ENCODE data around the gene CMTM6. TPM values are rescaled to one million over a fixed set of nuclear protein-coding genes. Genes with fewer than 3 reads are reported as not detected.

The CMTM6 gene
- polyA plus RNA-seq, 1 of the 3 experiments (the other 2 are of a cell fraction): 29.8 TPM

GRCh38 chr3:32450992-32451659 lies 51.5 kb downstream of the CMTM6 start (continued):
- TF ChIP-seq IRF3 (IDR thresholded peaks at IDR 0.05; ENCODE audit: low read depth, low read length): no peak
- TF ChIP-seq MAX (IDR thresholded peaks at IDR 0.05; ENCODE audit: low read depth): no peak

GRCh38 chr3:32450426-32450825 lies 52.2 kb downstream of the CMTM6 start:
- H3K4me2 ChIP-seq: no peak overlapping the region
- WGBS (ENCODE audit: low lambda C conversion rate): 83% methylated on average over 2 of the region's 2 CpGs
- no peak overlapping the region for H3K4me3 ChIP-seq (ENCODE audit: low read depth in 2 of 2, low read length in 1 of 2)
- TF ChIP-seq, protein P1, sequence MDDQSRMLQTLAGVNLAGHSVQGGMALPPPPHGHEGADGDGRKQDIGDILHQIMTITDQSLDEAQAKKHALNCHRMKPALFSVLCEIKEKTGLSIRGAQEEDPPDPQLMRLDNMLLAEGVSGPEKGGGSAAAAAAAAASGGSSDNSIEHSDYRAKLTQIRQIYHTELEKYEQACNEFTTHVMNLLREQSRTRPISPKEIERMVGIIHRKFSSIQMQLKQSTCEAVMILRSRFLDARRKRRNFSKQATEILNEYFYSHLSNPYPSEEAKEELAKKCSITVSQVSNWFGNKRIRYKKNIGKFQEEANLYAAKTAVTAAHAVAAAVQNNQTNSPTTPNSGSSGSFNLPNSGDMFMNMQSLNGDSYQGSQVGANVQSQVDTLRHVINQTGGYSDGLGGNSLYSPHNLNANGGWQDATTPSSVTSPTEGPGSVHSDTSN (IDR thresholded peaks at IDR 0.05): no peak
- TF ChIP-seq FOXM1 (IDR thresholded peaks at IDR 0.05; ENCODE audit: low read depth) (no peak), ZBTB33 (IDR thresholded peaks at IDR 0.05; ENCODE audit: borderline replicate concordance, low read depth) (no peak), CHD2 (IDR thresholded peaks at IDR 0.05; ENCODE audit: low read length, partially characterized antibody) (no peak), REST (IDR thresholded peaks at IDR 0.05; ENCODE audit: low read depth, low read length) (no peak), MEF2A (IDR thresholded peaks at IDR 0.05; ENCODE audit: borderline replicate concordance, low read depth) (no peak), FOSL2 (IDR thresholded peaks at IDR 0.05; ENCODE audit: borderline replicate concordance, low read depth) (no peak), TCF12 (IDR thresholded peaks at IDR 0.05) (no peak), RXRA (IDR thresholded peaks at IDR 0.05; ENCODE audit: borderline replicate concordance, low read depth) (no peak)
- TF ChIP-seq, protein P2, sequence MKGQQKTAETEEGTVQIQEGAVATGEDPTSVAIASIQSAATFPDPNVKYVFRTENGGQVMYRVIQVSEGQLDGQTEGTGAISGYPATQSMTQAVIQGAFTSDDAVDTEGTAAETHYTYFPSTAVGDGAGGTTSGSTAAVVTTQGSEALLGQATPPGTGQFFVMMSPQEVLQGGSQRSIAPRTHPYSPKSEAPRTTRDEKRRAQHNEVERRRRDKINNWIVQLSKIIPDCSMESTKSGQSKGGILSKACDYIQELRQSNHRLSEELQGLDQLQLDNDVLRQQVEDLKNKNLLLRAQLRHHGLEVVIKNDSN (IDR thresholded peaks at IDR 0.05; ENCODE audit: borderline replicate concordance, low read depth): no peak
- H3K27me3 ChIP-seq (ENCODE audit: insufficient read depth): no peaks in the 10 kb centered on the region
- POLR2A ChIA-PET: interaction anchor here (0.8 kb wide), 1 partner anchor 27 kb away, joined by 3 read pairs; no protein-coding TSS in a partner anchor
- H3F3A ChIP-seq (replicated peaks; ENCODE audit: insufficient read depth): no peaks in the 10 kb centered on the region
- H3K79me2 ChIP-seq (ENCODE audit: insufficient read depth): no peaks in the 10 kb centered on the region
- no peaks in the 10 kb centered on the region for H4K20me1 ChIP-seq (ENCODE audit: insufficient read depth)
- H3K9ac ChIP-seq: no peak overlapping the region
- no peak overlapping the region for H2AFZ ChIP-seq (ENCODE audit: low read depth)
- CTCF ChIA-PET: interaction anchor here (1.0 to 6.5 kb wide), 4 partner anchors 11 to 431 kb away, joined by 3 to 44 read pairs (median 5); no protein-coding TSS in a partner anchor
- H3K36me3 ChIP-seq (replicated peaks in 1 of 2; ENCODE audit: control insufficient read depth in 1 of 2, insufficient read depth in 2 of 2, low read length in 1 of 2): peaks cover 3 to 17% of the 10 kb centered on the region in 2 experiments
- peaks cover 0 to 3% of the 10 kb centered on the region in 2 experiments; a peak in 3 of 4 replicates for H3K4me1 ChIP-seq (ENCODE audit: control insufficient read depth in 1 of 2, insufficient read depth in 2 of 2, low read depth in 1 of 2, low read length in 1 of 2)
- no peaks in the 10 kb centered on the region for H3K9me2 ChIP-seq
- no peak overlapping the region; a peak in 1 of 4 replicates for H3K27ac ChIP-seq (ENCODE audit: low read depth in 2 of 2, low read length in 1 of 2)
- 0 out of 2 replicates have a peak, but pooled peaks cover 4% of the 10 kb centered on the region for H3K9me3 ChIP-seq
- no peak for DNase-seq
